ENCODE measurements around the gene LDHAL6A. TPM values are rescaled to one million over a fixed set of nuclear protein-coding genes. Genes with fewer than 3 reads are reported as not detected.
A peak's percentile ranks its signal among the peaks of the same experiment; 100 is the strongest.

LDHAL6A gene
- total and polyA plus RNA-seq, 2 of the 13 experiments (the other 11 are each of a cell fraction or from before 2014, with no cell fraction given) = not detected

- TF ChIP-seq, protein P1, sequence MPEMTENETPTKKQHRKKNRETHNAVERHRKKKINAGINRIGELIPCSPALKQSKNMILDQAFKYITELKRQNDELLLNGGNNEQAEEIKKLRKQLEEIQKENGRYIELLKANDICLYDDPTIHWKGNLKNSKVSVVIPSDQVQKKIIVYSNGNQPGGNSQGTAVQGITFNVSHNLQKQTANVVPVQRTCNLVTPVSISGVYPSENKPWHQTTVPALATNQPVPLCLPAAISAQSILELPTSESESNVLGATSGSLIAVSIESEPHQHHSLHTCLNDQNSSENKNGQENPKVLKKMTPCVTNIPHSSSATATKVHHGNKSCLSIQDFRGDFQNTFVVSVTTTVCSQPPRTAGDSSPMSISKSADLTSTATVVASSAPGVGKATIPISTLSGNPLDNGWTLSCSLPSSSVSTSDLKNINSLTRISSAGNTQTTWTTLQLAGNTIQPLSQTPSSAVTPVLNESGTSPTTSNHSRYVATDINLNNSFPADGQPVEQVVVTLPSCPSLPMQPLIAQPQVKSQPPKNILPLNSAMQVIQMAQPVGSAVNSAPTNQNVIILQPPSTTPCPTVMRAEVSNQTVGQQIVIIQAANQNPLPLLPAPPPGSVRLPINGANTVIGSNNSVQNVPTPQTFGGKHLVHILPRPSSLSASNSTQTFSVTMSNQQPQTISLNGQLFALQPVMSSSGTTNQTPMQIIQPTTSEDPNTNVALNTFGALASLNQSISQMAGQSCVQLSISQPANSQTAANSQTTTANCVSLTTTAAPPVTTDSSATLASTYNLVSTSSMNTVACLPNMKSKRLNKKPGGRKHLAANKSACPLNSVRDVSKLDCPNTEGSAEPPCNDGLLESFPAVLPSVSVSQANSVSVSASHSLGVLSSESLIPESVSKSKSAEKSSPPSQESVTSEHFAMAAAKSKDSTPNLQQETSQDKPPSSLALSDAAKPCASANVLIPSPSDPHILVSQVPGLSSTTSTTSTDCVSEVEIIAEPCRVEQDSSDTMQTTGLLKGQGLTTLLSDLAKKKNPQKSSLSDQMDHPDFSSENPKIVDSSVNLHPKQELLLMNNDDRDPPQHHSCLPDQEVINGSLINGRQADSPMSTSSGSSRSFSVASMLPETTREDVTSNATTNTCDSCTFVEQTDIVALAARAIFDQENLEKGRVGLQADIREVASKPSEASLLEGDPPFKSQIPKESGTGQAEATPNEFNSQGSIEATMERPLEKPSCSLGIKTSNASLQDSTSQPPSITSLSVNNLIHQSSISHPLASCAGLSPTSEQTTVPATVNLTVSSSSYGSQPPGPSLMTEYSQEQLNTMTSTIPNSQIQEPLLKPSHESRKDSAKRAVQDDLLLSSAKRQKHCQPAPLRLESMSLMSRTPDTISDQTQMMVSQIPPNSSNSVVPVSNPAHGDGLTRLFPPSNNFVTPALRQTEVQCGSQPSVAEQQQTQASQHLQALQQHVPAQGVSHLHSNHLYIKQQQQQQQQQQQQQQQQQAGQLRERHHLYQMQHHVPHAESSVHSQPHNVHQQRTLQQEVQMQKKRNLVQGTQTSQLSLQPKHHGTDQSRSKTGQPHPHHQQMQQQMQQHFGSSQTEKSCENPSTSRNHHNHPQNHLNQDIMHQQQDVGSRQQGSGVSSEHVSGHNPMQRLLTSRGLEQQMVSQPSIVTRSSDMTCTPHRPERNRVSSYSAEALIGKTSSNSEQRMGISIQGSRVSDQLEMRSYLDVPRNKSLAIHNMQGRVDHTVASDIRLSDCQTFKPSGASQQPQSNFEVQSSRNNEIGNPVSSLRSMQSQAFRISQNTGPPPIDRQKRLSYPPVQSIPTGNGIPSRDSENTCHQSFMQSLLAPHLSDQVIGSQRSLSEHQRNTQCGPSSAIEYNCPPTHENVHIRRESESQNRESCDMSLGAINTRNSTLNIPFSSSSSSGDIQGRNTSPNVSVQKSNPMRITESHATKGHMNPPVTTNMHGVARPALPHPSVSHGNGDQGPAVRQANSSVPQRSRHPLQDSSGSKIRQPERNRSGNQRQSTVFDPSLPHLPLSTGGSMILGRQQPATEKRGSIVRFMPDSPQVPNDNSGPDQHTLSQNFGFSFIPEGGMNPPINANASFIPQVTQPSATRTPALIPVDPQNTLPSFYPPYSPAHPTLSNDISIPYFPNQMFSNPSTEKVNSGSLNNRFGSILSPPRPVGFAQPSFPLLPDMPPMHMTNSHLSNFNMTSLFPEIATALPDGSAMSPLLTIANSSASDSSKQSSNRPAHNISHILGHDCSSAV (CRISPR knock-in tag; IDR thresholded peaks at IDR 0.05; ENCODE audit: borderline replicate concordance) = no peak
- TF ChIP-seq FOSL1 (CRISPR knock-in tag; IDR thresholded peaks at IDR 0.05; ENCODE audit: borderline replicate concordance) (no peak), REPIN1 (CRISPR knock-in tag; IDR thresholded peaks at IDR 0.05; ENCODE audit: borderline replicate concordance, low read depth) (no peak), DMAP1 (CRISPR knock-in tag; IDR thresholded peaks at IDR 0.05) (no peak), ZNF639 (CRISPR knock-in tag; conservative IDR thresholded peaks at IDR 0.05) (no peak), ZNF614 (CRISPR knock-in tag; IDR thresholded peaks at IDR 0.05; ENCODE audit: borderline replicate concordance) (no peak), AKAP8 (CRISPR knock-in tag; IDR thresholded peaks at IDR 0.05) (peak; percentile 95), PAWR (CRISPR knock-in tag; IDR thresholded peaks at IDR 0.05; ENCODE audit: borderline replicate concordance) (no peak), FOXJ3 (CRISPR knock-in tag; IDR thresholded peaks at IDR 0.05; ENCODE audit: borderline replicate concordance) (no peak), SP1 (IDR thresholded peaks at IDR 0.05) (no peak), SP1 (CRISPR knock-in tag; IDR thresholded peaks at IDR 0.05) (no peak), CTCF (CRISPR knock-in tag; IDR thresholded peaks at IDR 0.05) (no peak), ZEB1 (IDR thresholded peaks at IDR 0.05; ENCODE audit: insufficient replicate concordance, low read depth) (no peak), ZNF703 (CRISPR knock-in tag; IDR thresholded peaks at IDR 0.05; ENCODE audit: borderline replicate concordance) (no peak), ZNF350 (CRISPR knock-in tag; IDR thresholded peaks at IDR 0.05; ENCODE audit: borderline replicate concordance, low read depth) (no peak)
Observed at GRCh38 chr11:18408558-18409291, 46.9 kb upstream of the LDHAL6A start (continued).

Measured in HepG2 (cell line).